ENCODE data around the gene DAPK1.

DAPK1 gene

DNA sequence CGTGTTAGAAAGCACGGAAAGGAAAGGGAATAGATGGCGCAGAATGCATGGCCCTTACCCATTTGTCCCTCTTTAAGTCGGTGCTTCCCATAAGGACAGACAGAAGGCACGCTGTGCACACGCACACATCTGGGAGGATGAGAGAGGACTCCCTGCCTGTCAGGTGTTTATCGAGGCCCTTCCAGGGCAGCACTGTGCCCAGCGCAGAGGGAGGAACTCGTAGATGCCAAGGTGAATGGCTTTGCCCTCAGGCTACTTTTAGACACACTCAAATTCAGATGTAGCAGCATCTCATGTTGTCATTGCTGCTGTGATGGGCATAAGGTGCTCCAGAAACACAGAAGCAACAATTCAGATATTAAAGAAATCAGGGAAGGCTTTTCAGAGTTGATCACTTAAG is 158.1 kb downstream of the DAPK1 start:
- H3K27ac ChIP-seq: no peak overlapping the region
- TF ChIP-seq ZFX (IDR thresholded peaks at IDR 0.05; ENCODE audit: borderline replicate concordance): no peak
- TF ChIP-seq, protein P1, sequence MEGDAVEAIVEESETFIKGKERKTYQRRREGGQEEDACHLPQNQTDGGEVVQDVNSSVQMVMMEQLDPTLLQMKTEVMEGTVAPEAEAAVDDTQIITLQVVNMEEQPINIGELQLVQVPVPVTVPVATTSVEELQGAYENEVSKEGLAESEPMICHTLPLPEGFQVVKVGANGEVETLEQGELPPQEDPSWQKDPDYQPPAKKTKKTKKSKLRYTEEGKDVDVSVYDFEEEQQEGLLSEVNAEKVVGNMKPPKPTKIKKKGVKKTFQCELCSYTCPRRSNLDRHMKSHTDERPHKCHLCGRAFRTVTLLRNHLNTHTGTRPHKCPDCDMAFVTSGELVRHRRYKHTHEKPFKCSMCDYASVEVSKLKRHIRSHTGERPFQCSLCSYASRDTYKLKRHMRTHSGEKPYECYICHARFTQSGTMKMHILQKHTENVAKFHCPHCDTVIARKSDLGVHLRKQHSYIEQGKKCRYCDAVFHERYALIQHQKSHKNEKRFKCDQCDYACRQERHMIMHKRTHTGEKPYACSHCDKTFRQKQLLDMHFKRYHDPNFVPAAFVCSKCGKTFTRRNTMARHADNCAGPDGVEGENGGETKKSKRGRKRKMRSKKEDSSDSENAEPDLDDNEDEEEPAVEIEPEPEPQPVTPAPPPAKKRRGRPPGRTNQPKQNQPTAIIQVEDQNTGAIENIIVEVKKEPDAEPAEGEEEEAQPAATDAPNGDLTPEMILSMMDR (IDR thresholded peaks at IDR 0.05): no peak

DNA sequence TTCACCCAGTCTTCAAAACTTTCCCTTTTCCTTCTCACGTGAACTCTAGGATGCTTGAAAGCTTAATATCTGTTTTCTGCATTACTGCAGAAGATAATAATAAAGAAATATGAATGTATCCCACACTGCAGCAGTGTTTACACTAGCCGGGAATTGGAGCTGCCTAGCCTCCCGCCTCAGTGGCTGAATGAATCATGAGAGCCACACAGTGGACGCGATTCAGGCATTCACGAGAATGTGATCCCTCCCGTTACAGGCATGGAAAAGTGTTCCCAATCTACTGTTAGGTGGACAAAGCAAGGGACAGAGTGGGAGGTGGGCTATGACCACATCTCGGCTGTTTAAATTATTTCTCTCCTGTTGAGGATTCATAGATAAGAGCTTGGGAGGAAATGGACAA is 158.8 kb downstream of the DAPK1 start:
- no peak overlapping the region for H3K27ac ChIP-seq
- no peak for TF ChIP-seq ZFX (IDR thresholded peaks at IDR 0.05; ENCODE audit: borderline replicate concordance)
- TF ChIP-seq, protein P1 (IDR thresholded peaks at IDR 0.05): no peak

DNA sequence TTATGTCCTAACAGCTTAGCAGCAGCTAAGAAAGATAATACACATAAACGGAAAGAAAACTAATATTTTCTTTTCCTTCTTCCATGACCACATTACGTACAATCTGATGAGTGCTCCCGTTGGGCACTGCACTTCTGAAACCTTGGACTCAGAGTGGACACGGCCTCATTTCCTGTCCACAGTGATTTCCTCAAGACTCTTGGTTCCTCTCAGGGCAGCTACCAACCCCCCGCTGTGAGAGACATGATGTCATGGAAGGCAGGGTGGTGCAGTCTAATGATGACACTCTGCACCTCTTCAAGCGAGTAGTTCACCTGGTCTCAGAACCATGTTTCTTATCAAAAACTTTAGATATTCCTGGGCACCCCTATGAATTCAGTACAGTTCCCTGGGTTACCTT is 159.5 kb downstream of the DAPK1 start:
- H3K27ac ChIP-seq: no peak overlapping the region
- TF ChIP-seq, protein P1 (IDR thresholded peaks at IDR 0.05): no peak
- no peak for TF ChIP-seq ZFX (IDR thresholded peaks at IDR 0.05; ENCODE audit: borderline replicate concordance)

DNA sequence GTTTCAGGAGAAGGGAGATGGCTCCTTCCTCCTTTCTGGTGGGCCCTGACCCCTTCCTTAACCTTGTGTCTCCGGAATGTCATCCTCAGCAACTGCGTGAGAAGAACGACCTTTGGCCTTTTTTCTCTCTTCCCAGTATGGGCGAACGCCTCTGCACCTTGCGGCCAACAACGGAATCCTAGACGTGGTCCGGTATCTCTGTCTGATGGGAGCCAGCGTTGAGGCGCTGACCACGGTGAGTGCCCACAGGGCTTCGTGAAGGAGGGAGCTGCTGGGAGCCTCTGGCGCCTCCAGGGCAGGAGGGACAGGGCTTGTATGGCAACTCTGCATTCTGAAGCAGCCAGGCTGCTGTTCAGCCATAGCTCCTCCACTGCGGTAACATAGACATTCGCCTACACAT is 160.2 kb downstream of the DAPK1 start:
- TF ChIP-seq, protein P1 (IDR thresholded peaks at IDR 0.05): no peak
- TF ChIP-seq ZFX (IDR thresholded peaks at IDR 0.05; ENCODE audit: borderline replicate concordance): no peak
- no peak overlapping the region for H3K27ac ChIP-seq

DNA sequence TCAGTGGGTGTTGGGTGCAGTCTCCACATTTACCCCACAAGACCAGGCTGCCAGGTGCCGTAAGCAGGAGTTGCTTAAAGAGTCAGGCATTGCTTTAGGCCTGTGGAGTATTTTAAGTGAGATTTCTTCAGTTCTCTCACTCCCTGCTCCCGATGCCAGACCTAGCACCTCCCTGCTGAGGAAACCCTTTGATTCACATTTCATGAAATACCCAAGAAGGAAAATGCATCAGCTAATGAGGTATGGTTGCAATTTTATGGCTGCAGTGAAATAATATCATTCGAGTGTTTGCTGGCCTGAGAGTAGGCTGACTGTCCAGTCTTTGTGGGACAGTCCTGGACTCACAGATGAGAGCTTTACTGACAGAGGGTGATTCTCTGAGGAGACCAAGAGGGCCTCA is 160.8 kb downstream of the DAPK1 start:
- TF ChIP-seq, protein P1 (IDR thresholded peaks at IDR 0.05): no peak
- TF ChIP-seq ZFX (IDR thresholded peaks at IDR 0.05; ENCODE audit: borderline replicate concordance): no peak
- no peak overlapping the region for H3K27ac ChIP-seq

DNA sequence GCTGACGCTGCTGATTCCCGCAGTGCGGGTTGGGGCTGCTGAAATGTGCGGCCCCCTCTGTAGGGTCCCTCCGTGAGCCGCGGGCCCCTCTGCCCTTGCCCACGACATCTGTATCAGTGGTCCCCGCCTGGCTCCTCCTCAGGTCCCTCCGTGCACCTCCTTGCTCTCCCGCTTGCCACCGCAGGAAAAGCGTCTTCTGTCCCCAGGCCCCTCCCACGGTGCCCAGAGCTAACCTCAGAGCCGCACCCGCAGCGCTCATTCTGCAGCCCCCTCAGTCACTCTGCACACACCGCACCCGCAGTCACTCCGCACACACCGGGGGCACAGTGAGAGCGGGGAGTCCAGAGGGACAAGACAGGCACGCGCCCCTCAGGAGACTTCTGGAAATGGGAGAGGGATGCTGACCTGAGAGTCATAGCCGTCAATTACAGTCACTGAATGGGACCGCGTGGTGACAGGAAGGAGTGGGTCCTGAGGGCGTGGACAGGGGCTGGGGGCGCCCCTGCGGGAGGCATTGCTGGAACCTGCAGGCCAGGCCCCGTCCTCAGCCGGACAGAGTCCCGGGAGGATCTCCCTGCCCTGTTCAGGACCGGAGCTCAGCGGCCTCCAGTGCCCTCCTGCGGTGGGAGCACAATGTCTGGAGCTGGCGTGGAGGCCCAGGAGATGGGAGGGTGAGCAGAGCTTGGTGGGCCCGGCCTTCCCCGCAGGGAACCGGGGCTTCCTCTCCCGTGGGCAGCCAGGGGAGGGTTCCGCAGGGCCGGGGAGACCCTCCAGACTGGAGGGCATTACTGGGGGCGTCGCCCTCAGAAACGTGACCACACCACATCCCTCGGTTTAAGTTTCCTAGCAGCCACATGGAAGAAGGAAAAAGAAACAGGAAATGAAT is 162.1 kb downstream of the DAPK1 start:
- TF ChIP-seq, protein P1 (IDR thresholded peaks at IDR 0.05): no peak
- TF ChIP-seq ZFX (IDR thresholded peaks at IDR 0.05; ENCODE audit: borderline replicate concordance): no peak
- H3K27ac ChIP-seq: no peak overlapping the region

DNA sequence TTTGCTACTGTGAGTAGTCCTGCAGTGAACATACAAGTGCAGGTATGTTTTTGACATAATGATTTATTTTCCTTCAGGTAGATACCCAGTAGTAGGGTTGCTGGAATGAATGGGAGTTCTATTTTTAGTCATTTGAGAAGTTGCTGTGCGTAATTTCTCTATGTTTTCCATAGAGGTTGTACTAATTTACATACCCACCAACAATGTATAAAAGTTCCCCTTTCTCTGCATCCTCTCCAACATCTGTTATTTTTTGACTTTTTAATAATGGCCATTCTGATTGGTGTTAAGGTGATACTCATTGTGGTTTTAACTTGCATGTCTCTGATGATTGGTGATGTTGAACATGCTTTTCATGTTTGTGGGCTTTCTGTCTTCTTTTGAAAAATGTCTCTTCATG is 163.6 kb downstream of the DAPK1 start:
- no peak overlapping the region for H3K27ac ChIP-seq
- TF ChIP-seq, protein P1 (IDR thresholded peaks at IDR 0.05): no peak
- no peak for TF ChIP-seq ZFX (IDR thresholded peaks at IDR 0.05; ENCODE audit: borderline replicate concordance)

Measured in 22Rv1 (cell line).